Measurements from ENCODE around the gene FAM13A.

FAM13A gene

DNA sequence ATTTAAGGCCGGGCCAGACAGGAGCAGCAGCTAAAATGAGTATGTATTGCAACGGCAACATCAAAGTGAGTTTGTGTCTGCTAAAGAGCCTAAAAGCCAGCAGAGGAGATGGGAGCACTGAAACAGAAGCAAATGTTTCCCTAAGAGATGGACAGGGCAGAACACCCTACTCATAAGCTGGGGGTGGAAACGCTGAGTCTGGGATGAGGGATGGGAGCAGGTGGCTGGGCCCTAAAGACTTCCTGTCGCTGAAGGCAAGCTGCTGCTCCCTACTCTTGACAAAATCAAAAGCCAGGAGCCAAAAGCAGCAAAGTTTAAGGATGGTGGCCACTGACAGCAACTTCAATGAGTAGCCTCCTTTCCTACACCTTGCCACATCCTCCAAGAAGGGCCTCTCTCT, 318.8 kb downstream of the FAM13A start:
- DNase-seq = no peak

DNA sequence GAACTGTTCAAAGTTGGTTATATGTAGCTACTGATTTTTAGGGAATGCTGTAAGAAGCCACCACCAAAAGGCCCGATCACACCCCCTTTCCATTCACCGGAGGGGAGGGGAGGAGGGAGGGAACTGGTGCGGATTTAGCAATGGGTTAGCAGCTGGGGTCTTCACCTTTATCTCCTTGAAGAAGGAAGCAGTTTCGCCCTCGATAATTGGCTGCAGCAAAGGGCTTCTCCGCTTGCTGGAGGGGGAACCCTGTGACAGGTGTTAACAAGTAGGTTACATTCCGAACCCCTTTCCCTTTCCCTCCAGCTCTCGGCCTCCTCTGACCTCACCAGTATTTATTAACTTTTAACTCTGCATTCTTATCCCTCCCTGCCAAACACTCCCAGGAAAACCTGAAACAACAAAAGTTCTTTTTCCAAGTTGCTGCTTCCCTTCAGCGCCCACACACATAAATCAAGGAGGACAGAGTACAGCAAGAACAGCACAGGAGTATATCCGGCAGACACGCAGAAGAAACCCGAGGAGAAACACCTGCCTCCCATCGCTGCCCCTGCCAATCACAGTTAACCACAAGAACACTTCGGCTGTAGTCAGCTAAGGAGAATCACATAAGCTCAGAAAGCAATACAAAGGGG, 319.6 kb downstream of the FAM13A start:
- DNase-seq = peak; percentile 50

DNA sequence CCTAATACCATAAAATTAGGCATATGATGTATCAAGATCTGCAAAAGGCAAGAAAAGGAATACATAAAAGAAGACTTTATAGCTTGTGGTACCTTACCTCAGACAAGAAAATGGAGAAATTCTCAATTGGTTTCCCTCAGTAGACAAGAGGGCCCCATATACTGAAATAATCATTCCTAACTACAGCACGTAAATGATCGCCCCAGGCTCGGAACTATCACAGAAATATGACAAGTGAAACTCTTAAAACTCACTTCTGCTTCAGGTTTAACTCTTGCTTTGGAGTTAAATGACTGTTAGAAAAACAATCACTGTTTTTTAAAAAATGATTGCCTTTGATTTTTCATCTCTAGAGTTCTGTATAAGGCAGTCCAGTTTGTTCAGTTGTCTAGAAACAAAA, 320.7 kb downstream of the FAM13A start:
- DNase-seq = no peak

DNA sequence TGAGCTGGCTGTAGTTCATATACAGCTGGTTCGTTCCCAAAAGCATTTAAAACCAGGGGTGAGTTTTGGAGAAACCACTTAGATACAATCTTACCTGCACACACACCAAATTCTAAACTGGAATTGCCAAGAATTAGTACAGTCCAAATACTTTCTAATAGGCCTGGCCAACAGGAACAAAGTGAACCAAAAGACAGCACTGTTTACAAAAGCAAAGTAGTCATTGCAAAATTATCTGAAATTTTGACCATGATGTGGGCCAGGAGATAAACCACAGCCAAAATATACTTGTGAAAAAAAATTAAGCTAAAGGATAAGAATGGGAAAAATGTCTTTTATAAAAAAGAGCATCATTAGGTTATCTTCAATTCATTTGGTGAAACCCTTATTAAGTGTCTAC, 321.4 kb downstream of the FAM13A start:
- no peak for DNase-seq

- DNase-seq = no peak
Observed at GRCh38 chr4:88734403-88734949, 322.5 kb downstream of the FAM13A start.

DNA sequence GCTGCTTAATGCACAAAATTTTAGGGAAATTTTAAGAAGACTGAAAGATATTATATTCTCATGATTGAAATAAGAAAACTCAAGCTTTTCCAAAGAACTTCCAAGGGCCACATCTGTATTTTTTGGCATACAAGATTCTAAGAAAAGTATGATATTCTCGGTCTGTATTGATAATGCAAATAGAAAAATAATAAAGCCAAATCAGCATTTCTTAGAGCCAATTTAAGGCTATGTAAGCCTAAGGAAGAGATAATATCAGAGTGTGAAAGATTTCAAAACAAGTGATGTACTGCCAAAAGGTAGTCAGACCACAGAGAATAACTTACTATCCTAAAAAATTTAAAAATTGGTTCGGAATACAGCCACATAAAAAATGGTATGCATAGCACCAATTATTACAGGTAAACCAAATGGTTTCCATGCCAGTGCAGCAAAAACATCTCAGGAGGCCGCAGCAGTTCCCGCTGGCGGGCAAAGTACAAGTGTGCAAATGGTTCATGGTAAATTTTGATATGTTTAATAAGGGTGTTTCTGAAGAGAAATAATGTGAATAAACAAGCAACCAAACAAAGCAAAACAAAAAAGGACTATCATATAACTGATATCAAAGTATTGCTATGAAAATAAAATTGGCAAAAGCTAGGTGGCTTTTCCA, 324.1 kb downstream of the FAM13A start:
- no peak for DNase-seq

GRCh38 chr4:88731381-88731780, 325.6 kb downstream of the FAM13A start:
- no peak for DNase-seq

GRCh38 chr4:88730811-88731210, 326.2 kb downstream of the FAM13A start:
- no peak for DNase-seq

DNA sequence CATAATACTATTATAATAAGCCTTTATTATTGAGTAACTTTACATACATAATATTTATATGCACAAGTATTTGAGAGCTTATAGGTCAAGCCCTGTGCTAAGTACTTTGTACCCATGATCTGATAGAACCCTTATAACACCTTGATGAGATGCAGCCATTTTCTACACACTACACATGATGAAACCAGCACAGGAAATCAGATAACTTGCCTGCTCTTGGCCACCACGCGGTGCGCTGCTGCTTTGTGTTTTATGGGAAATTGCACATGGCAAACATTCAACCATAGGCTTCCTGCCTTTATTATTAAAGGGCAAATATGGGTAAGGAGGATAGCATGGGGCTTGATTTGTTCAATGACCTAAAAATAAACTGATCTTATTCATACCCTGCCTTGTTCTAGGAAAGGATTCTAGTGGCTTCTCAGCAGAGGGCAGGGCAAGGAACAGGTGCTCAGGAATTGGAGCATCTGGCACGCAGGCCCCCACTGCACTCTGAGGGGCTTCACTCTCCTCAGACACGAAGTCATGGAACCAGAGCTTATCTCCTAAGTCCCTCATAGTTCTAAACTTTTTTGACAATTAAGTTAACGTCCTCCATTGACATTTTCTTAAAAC, 327.7 kb downstream of the FAM13A start:
- no peak for DNase-seq

DNA sequence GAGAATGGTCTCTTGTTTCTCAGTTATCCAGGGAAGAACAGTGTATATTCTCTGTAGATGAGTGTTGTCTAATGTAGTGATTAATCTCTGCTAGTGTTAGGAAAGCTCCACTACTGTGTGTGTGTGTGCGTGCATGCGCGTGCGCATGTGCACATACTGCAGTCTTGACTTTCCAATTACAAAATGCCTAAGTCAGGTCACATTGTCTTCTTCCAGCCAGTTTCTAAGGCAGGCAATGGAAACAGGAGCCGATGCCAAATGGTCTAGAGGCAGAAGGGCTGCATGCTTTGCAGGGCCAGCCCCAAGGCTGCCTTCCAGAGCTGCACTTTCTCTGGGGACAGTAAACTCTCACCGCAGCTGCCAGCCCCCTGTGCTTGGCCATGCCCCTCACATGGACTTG, 328.8 kb downstream of the FAM13A start:
- no peak for DNase-seq

DNA sequence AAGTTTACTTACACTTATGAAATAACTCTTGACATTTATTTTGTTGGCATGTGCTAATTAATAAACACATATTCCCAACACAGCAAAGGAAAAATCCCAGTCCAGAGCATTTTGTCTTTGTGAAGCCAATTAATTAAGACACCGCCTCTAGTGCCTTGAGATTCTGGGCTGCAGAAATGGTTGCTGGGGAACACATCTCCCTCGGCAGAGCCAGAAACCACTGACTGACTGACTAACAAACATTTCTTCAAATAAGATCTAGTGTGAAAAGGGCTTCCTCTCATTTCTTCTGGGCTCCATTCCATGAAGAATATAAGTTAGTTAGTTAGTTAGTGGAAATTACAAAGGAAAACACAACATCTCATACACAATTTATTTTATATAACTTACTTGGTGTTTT, 331.0 kb downstream of the FAM13A start:
- no peak for DNase-seq

DNA sequence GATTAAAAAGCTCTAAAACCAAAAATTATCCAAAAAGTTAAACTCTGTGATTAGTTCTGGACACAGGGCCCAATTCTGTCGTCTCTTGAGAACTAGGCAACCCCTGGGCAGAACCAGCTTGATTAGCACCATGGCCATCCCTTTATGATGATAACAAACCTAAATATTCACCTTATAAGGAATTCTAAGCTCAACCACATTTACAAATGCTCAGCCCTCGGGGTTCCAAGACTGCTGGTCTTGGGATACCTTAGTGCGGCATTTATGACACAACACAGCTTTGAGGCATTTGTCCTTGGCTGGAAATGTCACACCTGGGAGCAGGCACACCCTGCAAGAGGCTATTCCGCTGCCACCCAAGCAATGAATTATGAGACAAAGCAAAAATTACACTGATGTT, 331.8 kb downstream of the FAM13A start:
- no peak for DNase-seq

- no peak for DNase-seq
Observed at GRCh38 chr4:88724406-88724805, 332.6 kb downstream of the FAM13A start.

- no peak for DNase-seq
Observed at GRCh38 chr4:88722828-88723227, 334.2 kb downstream of the FAM13A start.

DNA sequence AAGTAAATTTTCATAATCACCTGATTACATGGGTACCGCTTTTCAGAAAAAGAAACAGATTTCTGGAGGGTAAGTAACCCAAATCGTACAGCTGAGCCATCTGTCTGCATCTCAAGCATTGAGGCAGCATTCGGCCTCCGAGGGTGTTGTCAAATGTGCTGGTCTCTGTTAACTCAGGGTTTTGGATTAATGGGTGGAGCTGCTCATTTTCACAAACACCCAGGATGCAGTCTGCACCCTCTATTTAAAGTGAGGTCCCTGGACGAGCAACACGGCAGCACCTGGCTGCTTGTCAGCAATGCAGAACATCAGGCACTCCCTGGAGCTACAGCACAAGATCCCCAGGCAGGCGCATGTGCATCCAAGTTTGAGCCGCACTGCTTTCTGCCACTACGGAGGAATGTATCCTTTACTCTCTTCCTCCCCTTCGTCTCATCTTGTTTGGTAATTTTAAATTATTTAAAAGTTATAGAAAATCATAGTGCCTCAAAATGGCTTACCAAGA, 334.7 kb downstream of the FAM13A start:
- no peak for DNase-seq

DNA sequence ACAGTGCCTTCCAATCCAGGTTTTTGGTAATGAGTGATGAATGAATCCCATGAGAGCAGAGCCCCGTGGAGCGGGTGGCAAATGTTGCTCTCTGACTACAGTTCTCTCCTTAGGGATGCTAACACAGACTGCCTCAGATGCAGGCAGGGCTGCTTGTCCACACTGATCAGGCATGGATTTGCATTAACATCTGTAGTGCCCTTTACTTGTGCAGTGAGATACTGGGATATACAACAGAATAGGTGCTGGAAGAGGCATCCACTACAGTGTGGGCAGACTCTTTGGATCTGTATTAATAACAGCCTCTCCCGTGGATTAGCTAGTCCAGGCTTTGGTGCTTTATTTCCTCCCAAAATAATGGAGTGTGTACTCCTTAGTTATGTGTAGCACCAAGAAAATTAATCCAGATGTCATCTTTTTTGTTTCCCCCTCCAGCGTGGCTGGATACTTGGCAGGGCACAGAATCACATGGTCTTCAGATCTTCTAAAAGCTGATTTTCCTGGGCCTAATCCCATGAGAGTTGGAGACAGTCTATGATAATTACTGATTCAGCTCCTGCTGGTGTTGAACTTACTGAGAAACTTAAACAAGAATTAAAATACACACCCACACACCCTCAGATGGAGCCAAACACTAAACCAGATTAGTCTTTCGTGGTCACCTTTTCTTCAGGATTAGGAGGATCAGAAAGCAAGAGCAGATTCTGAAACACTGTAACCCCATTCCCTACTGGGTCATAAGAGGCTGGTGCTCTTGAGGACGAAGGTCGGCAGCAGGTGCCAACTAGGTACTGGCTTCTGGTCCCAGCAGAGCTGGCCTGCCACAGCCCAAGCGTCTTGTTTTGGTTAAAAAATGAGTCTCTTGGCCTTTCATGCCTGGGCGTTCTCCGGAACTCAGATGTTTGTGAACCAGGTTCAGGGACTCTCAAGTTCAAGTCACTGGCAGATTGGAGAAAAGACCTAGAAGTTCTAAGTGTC, 336.2 kb downstream of the FAM13A start:
- DNase-seq = no peak

- DNase-seq = no peak
Observed at GRCh38 chr4:88719381-88719780, 337.6 kb downstream of the FAM13A start.

GRCh38 chr4:88718098-88718497, 338.9 kb downstream of the FAM13A start:
- DNase-seq = no peak

- DNase-seq = no peak
Observed at GRCh38 chr4:88713782-88714181, 343.2 kb downstream of the FAM13A start.

DNA sequence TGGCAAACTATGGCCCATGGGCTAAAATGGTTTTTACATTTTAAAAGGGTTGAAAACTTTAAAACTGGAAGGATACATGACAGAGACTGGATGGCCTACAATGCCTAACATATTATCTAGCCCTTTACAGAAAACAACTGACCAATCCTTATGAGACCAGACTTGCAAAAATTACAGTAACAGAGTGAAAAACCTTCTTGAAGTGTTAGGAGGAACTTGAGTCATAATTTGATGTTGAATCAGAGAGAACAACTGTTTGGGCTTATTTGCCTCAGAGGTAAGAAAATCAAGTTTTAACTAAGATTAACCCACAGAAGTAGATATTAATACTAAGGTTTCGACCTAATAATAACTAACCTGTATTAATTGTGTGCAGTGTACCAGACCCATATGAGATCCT, 347.0 kb downstream of the FAM13A start:
- no peak for DNase-seq

GRCh38 chr4:88706574-88706973, 350.4 kb downstream of the FAM13A start:
- peak; percentile 5 for DNase-seq

GRCh38 chr4:88705805-88706492, 351.0 kb downstream of the FAM13A start:
- no peak for DNase-seq

Measured in NCI-H226 (cell line).